ENCODE results near the gene MAPRE2.

GRCh38 chr18:35123811-35124210, 82.6 kb downstream of the MAPRE2 start:
- TF ChIP-seq POLR2A (IDR thresholded peaks at IDR 0.05) = no peak
- TF ChIP-seq CTCF (IDR thresholded peaks at IDR 0.05) = no peak

All from lower leg skin (tissue), 3 donors.